Chondrocyte (in vitro differentiated cells): ENCODE results near the gene SMC3. TPM values are rescaled to one million over a fixed set of nuclear protein-coding genes. Genes with fewer than 3 reads are reported as not detected.
A peak's percentile ranks its signal among the peaks of the same experiment; 100 is the strongest.
"Not testable (repeated sequence)": the region's sequence is repeated elsewhere in the genome, so short reads cannot be mapped to it uniquely, and the experiment has no call there.

ENCODE experiments used
- DNase-seq: peaks from one replicate; pipeline ENCODE4 v3.0.0; 2021; ENCODE audit warnings: mixed read lengths, low spot score
- H3K27ac Mint-ChIP-seq: one replicate; pipeline ENCODE4 v1.8.0; 2021; ENCODE audit warnings: mild to moderate bottlenecking, moderate library complexity, mixed read lengths; ENCODE audit not compliant: unreplicated experiment
- H3K27me3 Mint-ChIP-seq: 2 replicates; pipeline ENCODE4 v1.8.0; 2021; ENCODE audit warnings: low read depth, mixed read lengths
- H3K36me3 Mint-ChIP-seq: 2 replicates; pipeline ENCODE4 v1.8.0; 2021; ENCODE audit warnings: low read depth, mixed read lengths
- H3K4me1 Mint-ChIP-seq: 2 replicates; pipeline ENCODE4 v1.8.0; 2021; ENCODE audit warnings: low read depth, mild to moderate bottlenecking, mixed read lengths
- H3K4me3 Mint-ChIP-seq: one replicate; pipeline ENCODE4 v1.8.0; 2021; ENCODE audit warnings: mild to moderate bottlenecking, moderate library complexity, mixed read lengths; ENCODE audit not compliant: unreplicated experiment
- H3K9me3 Mint-ChIP-seq: 2 replicates; pipeline ENCODE4 v1.8.0; 2021; ENCODE audit warnings: low read depth, mixed read lengths
- CTCF ChIP-seq: fragments of 200-600 bp; sonication (generic); IDR thresholded peaks from 2 replicates; pipeline ENCODE4 v1.5.0; 2021; ENCODE audit warnings: antibody characterized with exemption, mild to moderate bottlenecking, moderate library complexity
- total RNA-seq: library from RNA; stranded (reverse); gene quantifications from 3 replicates; pipeline ENCODE4 v1.2.1, GENCODE V29; 2021

SMC3 gene
- total RNA-seq, 1 donor from 2014 or later, result 29.3 TPM

GRCh38 chr10:110638319-110638718 lies 70.8 kb downstream of the SMC3 start:
- no peak for TF ChIP-seq CTCF
- Mint-ChIP-seq H3K27ac (peak overlapping the region; percentile 86), H3K4me3 (no peak overlapping the region)

GRCh38 chr10:110639046-110639445 lies 71.6 kb downstream of the SMC3 start:
- peak overlapping the region; percentile 49 for H3K27ac Mint-ChIP-seq
- not testable (repeated sequence) for DNase-seq, H3K4me3 Mint-ChIP-seq, H3K9me3 Mint-ChIP-seq, H3K36me3 Mint-ChIP-seq
- peaks cover 18% of the 10 kb centered on the region for H3K27me3 Mint-ChIP-seq
- H3K4me1 Mint-ChIP-seq, result peaks cover 44% of the 10 kb centered on the region

More at GRCh38 chr10:110638319-110638718, 70.8 kb downstream of the SMC3 start:
- no peak for DNase-seq
- Mint-ChIP-seq H3K36me3 (no peaks in the 10 kb centered on the region), H3K9me3 (no peaks in the 10 kb centered on the region), H3K27me3 (peaks cover 16% of the 10 kb centered on the region), H3K4me1 (peaks cover 42% of the 10 kb centered on the region)

GRCh38 chr10:110639858-110640257 lies 72.4 kb downstream of the SMC3 start:
- H3K27ac Mint-ChIP-seq, H3K9me3 Mint-ChIP-seq, H3K4me3 Mint-ChIP-seq, H3K36me3 Mint-ChIP-seq, DNase-seq: not testable (repeated sequence)
- H3K27me3 Mint-ChIP-seq, result peaks cover 18% of the 10 kb centered on the region
- peaks cover 44% of the 10 kb centered on the region for H3K4me1 Mint-ChIP-seq

- TF ChIP-seq CTCF, result no peak
- no peak overlapping the region for H3K4me3 Mint-ChIP-seq
- no peaks in the 10 kb centered on the region for H3K9me3 Mint-ChIP-seq
- no peaks in the 10 kb centered on the region for H3K36me3 Mint-ChIP-seq
- peaks cover 45% of the 10 kb centered on the region for H3K4me1 Mint-ChIP-seq
- H3K27ac Mint-ChIP-seq, result no peak overlapping the region
- no peak for DNase-seq
- peaks cover 18% of the 10 kb centered on the region for H3K27me3 Mint-ChIP-seq
These were observed 73.8 kb downstream of the SMC3 start for GRCh38 chr10:110641256-110641655.

GRCh38 chr10:110642204-110643034 lies 74.9 kb downstream of the SMC3 start:
- Mint-ChIP-seq H3K4me1 (peaks cover 36% of the 10 kb centered on the region), H3K4me3 (peak overlapping the region; percentile 73), H3K27ac (peak overlapping the region; percentile 0), H3K36me3 (no peaks in the 10 kb centered on the region), H3K27me3 (peaks cover 20% of the 10 kb centered on the region), H3K9me3 (no peaks in the 10 kb centered on the region)
- no peak for TF ChIP-seq CTCF
- DNase-seq, result no peak

GRCh38 chr10:110643035-110643652 lies 75.6 kb downstream of the SMC3 start:
- Mint-ChIP-seq H3K36me3 (no peaks in the 10 kb centered on the region), H3K4me1 (peaks cover 30% of the 10 kb centered on the region), H3K4me3 (peak overlapping the region; percentile 73), H3K27me3 (peaks cover 20% of the 10 kb centered on the region), H3K27ac (peak overlapping the region; percentile 36), H3K9me3 (no peaks in the 10 kb centered on the region)
- TF ChIP-seq CTCF, result no peak
- no peak for DNase-seq
